ENCODE data around the gene COL8A2.

The COL8A2 gene

GRCh38 chr1:36083635-36084496, 41.2 kb downstream of the COL8A2 start, which contains the start of gene TEKT2 (continued):
- no peak for TF ChIP-seq ZNF544 (tag by site-specific recombination; IDR thresholded peaks at IDR 0.05)
- no peak for TF ChIP-seq SETDB1 (IDR thresholded peaks at IDR 0.05; ENCODE audit: insufficient read length, low read length)
- TF ChIP-seq KLF16 (tag by site-specific recombination; IDR thresholded peaks at IDR 0.05), result no peak
- peak; percentile 46; the same call in 1 of the 2 replicates for TF ChIP-seq GLIS2 (tag by site-specific recombination; IDR thresholded peaks at IDR 0.05)
- no peak for TF ChIP-seq ZNF391 (tag by site-specific recombination; IDR thresholded peaks at IDR 0.05; ENCODE audit: borderline replicate concordance, low read depth)
- peak; percentile 45 for TF ChIP-seq SP3 (tag by site-specific recombination; IDR thresholded peaks at IDR 0.05)
- TF ChIP-seq SP2 (tag by site-specific recombination; IDR thresholded peaks at IDR 0.05), result peak; percentile 34
- TF ChIP-seq YY2 (tag by site-specific recombination; IDR thresholded peaks at IDR 0.05), result no peak
- no peak for TF ChIP-seq ZNF785 (tag by site-specific recombination; IDR thresholded peaks at IDR 0.05)
- no peak for TF ChIP-seq ZNF354C (tag by site-specific recombination; IDR thresholded peaks at IDR 0.05; ENCODE audit: borderline replicate concordance, low read depth)
- no peak for TF ChIP-seq ZNF266 (tag by site-specific recombination; IDR thresholded peaks at IDR 0.05; ENCODE audit: low read depth)
- TF ChIP-seq ELK4 (IDR thresholded peaks at IDR 0.05; ENCODE audit: borderline replicate concordance, low read depth, low read length), result no peak

- TF ChIP-seq MZF1 (tag by site-specific recombination; IDR thresholded peaks at IDR 0.05; ENCODE audit: borderline replicate concordance) (no peak), ZNF394 (tag by site-specific recombination; IDR thresholded peaks at IDR 0.05; ENCODE audit: borderline replicate concordance) (peak; percentile 48; the same call in 1 of the 2 replicates)
- Histone ChIP-seq H3K27ac (ENCODE audit: extremely low read depth, low read depth, low read length) (no peak overlapping the region), H3K9me3 (ENCODE audit: control insufficient read depth, insufficient read depth, low read depth, low read length) (no peaks in the 10 kb centered on the region), H3K4me1 (ENCODE audit: control insufficient read depth, insufficient read depth, low read length) (no peaks in the 10 kb centered on the region), H3K36me3 (ENCODE audit: control insufficient read depth in 2 of 2, insufficient read depth in 1 of 2, low read length in 2 of 2) (no peaks in the 10 kb centered on the region), H3K4me3 (ENCODE audit: low read depth, low read length) (no peak overlapping the region)
- POLR2A ChIA-PET, result no interaction called here
- CTCF ChIA-PET, result interaction anchor here (0.6 kb wide), 1 partner anchor 369 kb away, joined by 3 read pairs; no protein-coding TSS in a partner anchor
Observed at GRCh38 chr1:36083219-36083618, 41.8 kb downstream of the COL8A2 start.

- no peaks in the 10 kb centered on the region for H3K36me3 ChIP-seq (ENCODE audit: control insufficient read depth in 2 of 2, insufficient read depth in 1 of 2, low read length in 2 of 2)
- H3K27ac ChIP-seq (ENCODE audit: extremely low read depth, low read depth, low read length), result no peak overlapping the region
- H3K4me3 ChIP-seq (ENCODE audit: low read depth, low read length), result no peak overlapping the region
- POLR2A ChIA-PET, result no interaction called here
- H3K9me3 ChIP-seq (ENCODE audit: control insufficient read depth, insufficient read depth, low read depth, low read length), result no peaks in the 10 kb centered on the region
- H3K4me1 ChIP-seq (ENCODE audit: control insufficient read depth, insufficient read depth, low read length), result no peaks in the 10 kb centered on the region
- CTCF ChIA-PET, result no interaction called here
- TF ChIP-seq ZNF558 (tag by site-specific recombination; IDR thresholded peaks at IDR 0.05), result no peak
- no peak for TF ChIP-seq ZNF211 (tag by site-specific recombination; IDR thresholded peaks at IDR 0.05; ENCODE audit: low read depth)
- TF ChIP-seq ZNF610 (tag by site-specific recombination; IDR thresholded peaks at IDR 0.05; ENCODE audit: borderline replicate concordance), result no peak
- TF ChIP-seq ZNF596 (tag by site-specific recombination; IDR thresholded peaks at IDR 0.05), result no peak
- TF ChIP-seq ZNF26 (tag by site-specific recombination; IDR thresholded peaks at IDR 0.05), result no peak
- TF ChIP-seq ZNF530 (tag by site-specific recombination; IDR thresholded peaks at IDR 0.05; ENCODE audit: low read depth), result no peak
- TF ChIP-seq ZNF184 (tag by site-specific recombination; IDR thresholded peaks at IDR 0.05), result no peak
- TF ChIP-seq ZNF121 (tag by site-specific recombination; IDR thresholded peaks at IDR 0.05), result no peak
- no peak for TF ChIP-seq KLF16 (tag by site-specific recombination; IDR thresholded peaks at IDR 0.05)
- TF ChIP-seq ZBTB7A (tag by site-specific recombination; IDR thresholded peaks at IDR 0.05; ENCODE audit: low read depth), result no peak
- TF ChIP-seq PRDM4 (tag by site-specific recombination; IDR thresholded peaks at IDR 0.05), result no peak
Observed at GRCh38 chr1:36081926-36082485, 43.0 kb downstream of the COL8A2 start.
